ENCODE data around the gene SLC25A10. TPM values are rescaled to one million over a fixed set of nuclear protein-coding genes. Genes with fewer than 3 reads are reported as not detected.

Gene SLC25A10
- total and polyA plus RNA-seq, 2 of the 8 experiments (the other 6 are each of a cell fraction or from before 2014, with no cell fraction given): 22.2 to 43.0 TPM

DNA sequence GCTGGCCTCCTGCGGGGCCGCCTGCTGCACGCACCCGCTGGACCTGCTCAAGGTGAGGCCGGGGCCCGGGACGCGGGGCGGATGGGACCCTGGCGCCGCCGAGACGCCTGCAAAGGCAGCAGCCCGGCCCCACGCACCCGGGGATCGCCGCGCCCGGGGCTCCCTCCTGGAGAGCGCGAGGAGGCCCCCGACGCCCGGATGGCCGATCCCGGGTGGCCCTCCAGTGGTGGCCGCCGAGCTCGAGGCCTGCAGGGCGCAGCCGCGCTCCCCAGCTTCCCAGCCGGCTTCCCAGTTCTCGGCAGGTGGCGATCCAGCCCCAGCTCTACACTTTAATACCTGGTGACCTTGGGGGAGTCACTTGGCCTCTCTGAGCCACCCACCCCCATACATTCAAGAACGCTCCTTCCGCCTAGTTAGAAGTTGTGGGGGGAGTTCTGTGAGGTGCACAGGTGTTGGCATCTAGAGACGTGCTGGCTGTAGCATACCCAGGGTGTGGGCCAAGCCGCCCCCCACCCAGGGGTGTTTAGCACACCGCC, 452 bp downstream of the SLC25A10 start:
- no peak overlapping the region for H2BK120ac ChIP-seq (replicated peaks; ENCODE audit: low read depth, low read length)
- H4K5ac ChIP-seq (ENCODE audit: insufficient read length, low read depth, low read length): no peak overlapping the region
- H4K8ac ChIP-seq (ENCODE audit: extremely low read depth, insufficient read depth, low read length): peak overlapping the region; percentile 83
- H3K23ac ChIP-seq (ENCODE audit: insufficient read length): no peak overlapping the region
- H3K27ac ChIP-seq (ENCODE audit: low read depth, low read length): no peak overlapping the region
- no peaks in the 10 kb centered on the region for H3K9me3 ChIP-seq (ENCODE audit: insufficient read depth in 2 of 2, low read depth in 1 of 2, low read length in 1 of 2)
- peak overlapping the region; percentile 44 to 86 (median 59) for H3K4me3 ChIP-seq (ENCODE audit: extremely low read depth in 1 of 4, insufficient read depth in 2 of 4, low read depth in 3 of 4, low read length in 4 of 4)
- TF ChIP-seq RBBP5 (IDR thresholded peaks at IDR 0.05; ENCODE audit: borderline replicate concordance, low read depth, low read length) (no peak), HDAC2 (IDR thresholded peaks at IDR 0.05; ENCODE audit: borderline replicate concordance in 1 of 2, low read depth in 2 of 2, low read length in 2 of 2) (peak in 1 of 2 experiments; percentile 41; a peak in 1 of 4 replicates), POLR2AphosphoS5 (IDR thresholded peaks at IDR 0.05; ENCODE audit: low read depth, low read length) (0 out of 2 replicates have a peak, but pooled peaks have one; percentile 5), KDM1A (IDR thresholded peaks at IDR 0.05; ENCODE audit: borderline replicate concordance, low read length) (no peak; the same call in 1 of the 2 replicates), KDM4A (IDR thresholded peaks at IDR 0.05; ENCODE audit: low read depth, low read length, severe bottlenecking) (peak; percentile 90), POLR2A (IDR thresholded peaks at IDR 0.05; ENCODE audit: control extremely low read depth in 1 of 2, low read depth in 2 of 2, low read length in 2 of 2) (peak in 1 of 2 experiments; percentile 12; a peak in 1 of 3 replicates)
- TF ChIP-seq, protein P1, sequence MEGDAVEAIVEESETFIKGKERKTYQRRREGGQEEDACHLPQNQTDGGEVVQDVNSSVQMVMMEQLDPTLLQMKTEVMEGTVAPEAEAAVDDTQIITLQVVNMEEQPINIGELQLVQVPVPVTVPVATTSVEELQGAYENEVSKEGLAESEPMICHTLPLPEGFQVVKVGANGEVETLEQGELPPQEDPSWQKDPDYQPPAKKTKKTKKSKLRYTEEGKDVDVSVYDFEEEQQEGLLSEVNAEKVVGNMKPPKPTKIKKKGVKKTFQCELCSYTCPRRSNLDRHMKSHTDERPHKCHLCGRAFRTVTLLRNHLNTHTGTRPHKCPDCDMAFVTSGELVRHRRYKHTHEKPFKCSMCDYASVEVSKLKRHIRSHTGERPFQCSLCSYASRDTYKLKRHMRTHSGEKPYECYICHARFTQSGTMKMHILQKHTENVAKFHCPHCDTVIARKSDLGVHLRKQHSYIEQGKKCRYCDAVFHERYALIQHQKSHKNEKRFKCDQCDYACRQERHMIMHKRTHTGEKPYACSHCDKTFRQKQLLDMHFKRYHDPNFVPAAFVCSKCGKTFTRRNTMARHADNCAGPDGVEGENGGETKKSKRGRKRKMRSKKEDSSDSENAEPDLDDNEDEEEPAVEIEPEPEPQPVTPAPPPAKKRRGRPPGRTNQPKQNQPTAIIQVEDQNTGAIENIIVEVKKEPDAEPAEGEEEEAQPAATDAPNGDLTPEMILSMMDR (IDR thresholded peaks at IDR 0.05; ENCODE audit: control extremely low read depth in 1 of 3, insufficient read depth in 1 of 3, low read depth in 1 of 3, low read length in 3 of 3): peak in 2 of 3 experiments; percentile 12 to 15; a peak in 2 of 4 replicates
- TF ChIP-seq, protein P2, sequence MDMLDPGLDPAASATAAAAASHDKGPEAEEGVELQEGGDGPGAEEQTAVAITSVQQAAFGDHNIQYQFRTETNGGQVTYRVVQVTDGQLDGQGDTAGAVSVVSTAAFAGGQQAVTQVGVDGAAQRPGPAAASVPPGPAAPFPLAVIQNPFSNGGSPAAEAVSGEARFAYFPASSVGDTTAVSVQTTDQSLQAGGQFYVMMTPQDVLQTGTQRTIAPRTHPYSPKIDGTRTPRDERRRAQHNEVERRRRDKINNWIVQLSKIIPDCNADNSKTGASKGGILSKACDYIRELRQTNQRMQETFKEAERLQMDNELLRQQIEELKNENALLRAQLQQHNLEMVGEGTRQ (IDR thresholded peaks at IDR 0.05; ENCODE audit: low read length): no peak
- 5% methylated on average over 41 of the region's 41 CpGs; no CpG with 5 or more reads in 1 of the 2 experiments for WGBS, 2 experiments (ENCODE audit: extremely low coverage in 1 of 2, insufficient coverage in 1 of 2, insufficient read length in 1 of 2, insufficient replicate concordance in 2 of 2, low coverage in 1 of 2, low lambda C conversion rate in 2 of 2, missing lambda C conversion rate in 1 of 2)
- H2BK20ac ChIP-seq (ENCODE audit: low read length): no peak overlapping the region
- H2AFZ ChIP-seq (ENCODE audit: low read length): no peak overlapping the region
- H3K18ac ChIP-seq (ENCODE audit: extremely low read depth, low read length): peak overlapping the region; percentile 32
- peaks cover 20% of the 10 kb centered on the region for H3K23me2 ChIP-seq (ENCODE audit: low read depth, low read length)
- ChIA-PET CTCF (ENCODE audit: partially characterized antibody) (interaction anchor here (1.1 kb wide), 1 partner anchor 107 kb away, joined by 3 read pairs; no protein-coding TSS in a partner anchor), POLR2A (ENCODE audit: partially characterized antibody) (interaction anchor here (0.8 to 25.9 kb wide), 6 partner anchors 4 to 231 kb away, joined by 3 to 436 read pairs (median 176); partner anchors contain the start of genes ARL16, HGS, MRPL12 and SLC25A10)
- H3K79me1 ChIP-seq (ENCODE audit: low read depth, low read length): peaks cover 10% of the 10 kb centered on the region
- no peak overlapping the region for H3K14ac ChIP-seq (ENCODE audit: insufficient read length)
- H3K27me3 ChIP-seq (replicated peaks in 1 of 4; ENCODE audit: control insufficient read depth in 3 of 4, extremely low read depth in 1 of 4, insufficient read depth in 3 of 4, low read length in 3 of 4): no peaks in the 10 kb centered on the region; a peak in 2 of 7 replicates
- H3K9ac ChIP-seq (replicated peaks in 1 of 4; ENCODE audit: extremely low read depth in 1 of 4, low read depth in 3 of 4, low read length in 3 of 4): peak overlapping the region; percentile 51 to 75 (median 63)
- no peak overlapping the region for H3K56ac ChIP-seq (replicated peaks; ENCODE audit: insufficient read length, low read depth, low read length)
- H2BK12ac ChIP-seq (ENCODE audit: low read depth, low read length): no peak overlapping the region
- peak overlapping the region; percentile 77 to 87 for H3K4me2 ChIP-seq (ENCODE audit: insufficient read depth in 1 of 2, low read depth in 2 of 2, low read length in 2 of 2)
- H4K20me1 ChIP-seq (replicated peaks in 1 of 2; ENCODE audit: control insufficient read depth in 1 of 2, insufficient read depth in 2 of 2, low read length in 2 of 2): peaks cover 3 to 14% of the 10 kb centered on the region in 2 experiments
- no peak overlapping the region for H4K91ac ChIP-seq (replicated peaks; ENCODE audit: insufficient read length, low read length)
- H2BK15ac ChIP-seq (ENCODE audit: low read length): no peak overlapping the region
- FAIRE-seq (no peak), DNase-seq (ENCODE audit: low read depth in 1 of 2, low spot score in 2 of 2) (no peak)
- H3K4ac ChIP-seq (replicated peaks; ENCODE audit: insufficient read length, low read depth, low read length): peak overlapping the region; percentile 69
- H3K4me1 ChIP-seq (replicated peaks in 1 of 4; ENCODE audit: control insufficient read depth in 3 of 4, insufficient read depth in 4 of 4, low read length in 3 of 4): peaks cover 0 to 24% (median 18%) of the 10 kb centered on the region in 4 experiments; a peak in 5 of 7 replicates
- no peak overlapping the region for H2AK5ac ChIP-seq (ENCODE audit: low read depth, low read length)
- peaks cover 0 to 7% of the 10 kb centered on the region in 2 experiments; a peak in 1 of 4 replicates for H3K79me2 ChIP-seq (ENCODE audit: control insufficient read depth in 1 of 2, insufficient read depth in 2 of 2, low read length in 2 of 2)
- no peak overlapping the region; the same call in 1 of the 2 replicates for H2BK5ac ChIP-seq (ENCODE audit: low read depth, low read length)
- H3K36me3 ChIP-seq (ENCODE audit: control insufficient read depth in 2 of 4, insufficient read depth in 4 of 4, low read length in 3 of 4): peaks cover 0 to 12% (median under 1%) of the 10 kb centered on the region in 4 experiments; a peak in 6 of 8 replicates

Measured in H1 (cell line).